GM23338 (cell line): ENCODE measurements around the gene GFPT2. TPM values are rescaled to one million over a fixed set of nuclear protein-coding genes. Genes with fewer than 3 reads are reported as not detected.

Source experiments
- ATAC-seq: fragments of 200-7000 bp; cut with Tn5 transposase; 3 replicates; pipeline ENCODE4 v1.9.1; 2020
- DNase-seq: peaks from one replicate; pipeline ENCODE4 v3.0.0-alpha.2; 2015; ENCODE audit warnings: low spot score
- H2AFZ ChIP-seq: fragments of 200-600 bp; sonication (generic); 2 replicates; pipeline ENCODE4 v1.8.0; 2016; ENCODE audit warnings: antibody characterized with exemption, mild to moderate bottlenecking, moderate library complexity
- H3F3A ChIP-seq: fragments of 200-600 bp; sonication (generic); replicated peaks from 2 replicates; pipeline ENCODE4 v1.8.0; 2017; ENCODE audit warnings: antibody characterized with exemption, mixed run types, low read depth
- H3K27ac ChIP-seq: fragments of 200-600 bp; sonication (generic); 2 replicates; pipeline ENCODE4 v1.6.1; 2016; ENCODE audit warnings: low read depth
- H3K27me3 ChIP-seq: fragments of 200-600 bp; sonication (generic); 2 replicates; pipeline ENCODE4 v1.8.0; 2016; ENCODE audit warnings: mild to moderate bottlenecking, mixed run types, moderate library complexity; ENCODE audit not compliant: insufficient read depth
- H3K36me3 ChIP-seq: fragments of 200-600 bp; sonication (generic); 2 replicates; pipeline ENCODE4 v1.8.0; 2016; ENCODE audit warnings: mild to moderate bottlenecking; ENCODE audit not compliant: insufficient read depth
- H3K4me1 ChIP-seq: fragments of 200-600 bp; sonication (generic); 2 replicates; pipeline ENCODE4 v1.8.0; 2016; ENCODE audit warnings: mild to moderate bottlenecking, moderate library complexity; ENCODE audit not compliant: insufficient read depth
- H3K4me2 ChIP-seq: fragments of 200-600 bp; sonication (generic); 2 replicates; pipeline ENCODE4 v1.7.1; 2017; ENCODE audit warnings: mixed run types
- H3K4me3 ChIP-seq: fragments of 200-600 bp; sonication (generic); 2 replicates; pipeline ENCODE4 v1.6.1; 2016; ENCODE audit warnings: mixed run types
- H3K79me2 ChIP-seq: fragments of 200-600 bp; sonication (generic); replicated peaks from 2 replicates; pipeline ENCODE4 v1.8.0; 2017; ENCODE audit warnings: mild to moderate bottlenecking; ENCODE audit not compliant: insufficient read depth
- H3K9me2 ChIP-seq: fragments of 200-600 bp; sonication (generic); 2 replicates; pipeline ENCODE4 v1.8.0; 2017; ENCODE audit not compliant: insufficient read depth
- H4K20me1 ChIP-seq: fragments of 200-600 bp; sonication (generic); replicated peaks from 2 replicates; pipeline ENCODE4 v1.8.0; 2017; ENCODE audit warnings: mild to moderate bottlenecking; ENCODE audit not compliant: insufficient read depth
- H3K27ac Mint-ChIP-seq: 2 replicates; pipeline ENCODE4 v1.8.0; 2020; ENCODE audit warnings: inconsistent platforms, mild to moderate bottlenecking, moderate library complexity, mixed read lengths
- H3K27me3 Mint-ChIP-seq: 3 replicates; pipeline ENCODE4 v1.8.0; 2022; ENCODE audit warnings: low read depth, mild to moderate bottlenecking, moderate library complexity, mixed read lengths, inconsistent platforms; ENCODE audit not compliant: insufficient read depth, poor library complexity
- H3K36me3 Mint-ChIP-seq: 3 replicates; pipeline ENCODE4 v1.8.0; 2021; ENCODE audit warnings: low read depth, mild to moderate bottlenecking, inconsistent platforms, moderate library complexity, mixed read lengths
- H3K4me1 Mint-ChIP-seq: 3 replicates; pipeline ENCODE4 v1.8.0; 2020; ENCODE audit warnings: mild to moderate bottlenecking, inconsistent platforms, mixed read lengths
- H3K4me3 Mint-ChIP-seq: 3 replicates; pipeline ENCODE4 v1.8.0; 2021; ENCODE audit warnings: moderate library complexity, mild to moderate bottlenecking, inconsistent platforms, mixed read lengths
- H3K9me3 Mint-ChIP-seq: 3 replicates; pipeline ENCODE4 v1.8.0; 2020; ENCODE audit warnings: moderate library complexity, mild to moderate bottlenecking, inconsistent platforms, mixed read lengths
- CREB1 ChIP-seq: fragments of 250-450 bp; sonication (Bioruptor Pico); IDR thresholded peaks from 2 replicates; pipeline ENCODE4 v1.5.0; 2020; ENCODE audit warnings: low read depth, mild to moderate bottlenecking, moderate library complexity
- EZH2 ChIP-seq: fragments of 200-600 bp; sonication (generic); IDR thresholded peaks from one replicate; pipeline ENCODE4 v1.8.0; 2017; ENCODE audit warnings: antibody characterized with exemption, mild to moderate bottlenecking, low read depth; ENCODE audit not compliant: unreplicated experiment
- EZH2phosphoT487 ChIP-seq: fragments of 200-600 bp; sonication (generic); IDR thresholded peaks from one replicate; pipeline ENCODE4 v1.8.1; 2018; ENCODE audit warnings: antibody characterized with exemption; ENCODE audit not compliant: unreplicated experiment
- JUNB ChIP-seq: IDR thresholded peaks from one replicate; pipeline ENCODE4 v1.6.1; 2016; ENCODE audit warnings: antibody characterized with exemption; ENCODE audit not compliant: unreplicated experiment
- NANOG ChIP-seq: IDR thresholded peaks from 2 replicates; pipeline ENCODE4 v1.6.1; 2016; ENCODE audit warnings: antibody characterized with exemption, borderline replicate concordance
- POLR2AphosphoS5 ChIP-seq: IDR thresholded peaks from 2 replicates; pipeline ENCODE4 v1.6.1; 2016; ENCODE audit warnings: antibody characterized with exemption, low read depth
- STAT1 ChIP-seq: IDR thresholded peaks from one replicate; pipeline ENCODE4 v1.6.1; 2016; ENCODE audit warnings: antibody characterized with exemption; ENCODE audit not compliant: unreplicated experiment
- ZNF114 ChIP-seq: fragments of 250-450 bp; sonication (Bioruptor Pico); IDR thresholded peaks from 2 replicates; pipeline ENCODE4 v1.5.0; 2020; ENCODE audit warnings: mild to moderate bottlenecking, moderate library complexity
- ZNF331 ChIP-seq: fragments of 250-450 bp; sonication (Bioruptor Pico); IDR thresholded peaks from 2 replicates; pipeline ENCODE4 v1.5.0; 2020; ENCODE audit warnings: low read depth, mild to moderate bottlenecking, moderate library complexity
- polyA plus RNA-seq: library from polyadenylated mRNA; unstranded; fragments of >200 nt; fragmentation: Nextera tagmentation; extraction: Ambion mirVana; gene quantifications from 2 replicates; pipeline ENCODE4 v1.2.1, GENCODE V29; 2016
- total RNA-seq: library from RNA; depleted of rRNA; stranded (reverse); fragments of >200 nt; shearing (Covaris generic); gene quantifications from 2 replicates; pipeline ENCODE4 v1.2.3, GENCODE V29; 2014
- TF ChIP-seq, protein P1 (sequence below): IDR thresholded peaks from one replicate; pipeline ENCODE4 v1.6.1; 2018; ENCODE audit warnings: antibody characterized with exemption; ENCODE audit not compliant: unreplicated experiment
- TF ChIP-seq, protein P2 (sequence below): fragments of 250-450 bp; sonication (Bioruptor Pico); IDR thresholded peaks from 2 replicates; pipeline ENCODE4 v1.5.0; 2020; ENCODE audit warnings: mild to moderate bottlenecking, moderate library complexity
- TF ChIP-seq, protein P3 (sequence below): IDR thresholded peaks from 2 replicates; pipeline ENCODE4 v1.6.1; 2016; ENCODE audit warnings: antibody characterized with exemption

GFPT2 gene
- total and polyA plus RNA-seq, 2 experiments from 2014 or later: 82.6 to 120 TPM

DNA sequence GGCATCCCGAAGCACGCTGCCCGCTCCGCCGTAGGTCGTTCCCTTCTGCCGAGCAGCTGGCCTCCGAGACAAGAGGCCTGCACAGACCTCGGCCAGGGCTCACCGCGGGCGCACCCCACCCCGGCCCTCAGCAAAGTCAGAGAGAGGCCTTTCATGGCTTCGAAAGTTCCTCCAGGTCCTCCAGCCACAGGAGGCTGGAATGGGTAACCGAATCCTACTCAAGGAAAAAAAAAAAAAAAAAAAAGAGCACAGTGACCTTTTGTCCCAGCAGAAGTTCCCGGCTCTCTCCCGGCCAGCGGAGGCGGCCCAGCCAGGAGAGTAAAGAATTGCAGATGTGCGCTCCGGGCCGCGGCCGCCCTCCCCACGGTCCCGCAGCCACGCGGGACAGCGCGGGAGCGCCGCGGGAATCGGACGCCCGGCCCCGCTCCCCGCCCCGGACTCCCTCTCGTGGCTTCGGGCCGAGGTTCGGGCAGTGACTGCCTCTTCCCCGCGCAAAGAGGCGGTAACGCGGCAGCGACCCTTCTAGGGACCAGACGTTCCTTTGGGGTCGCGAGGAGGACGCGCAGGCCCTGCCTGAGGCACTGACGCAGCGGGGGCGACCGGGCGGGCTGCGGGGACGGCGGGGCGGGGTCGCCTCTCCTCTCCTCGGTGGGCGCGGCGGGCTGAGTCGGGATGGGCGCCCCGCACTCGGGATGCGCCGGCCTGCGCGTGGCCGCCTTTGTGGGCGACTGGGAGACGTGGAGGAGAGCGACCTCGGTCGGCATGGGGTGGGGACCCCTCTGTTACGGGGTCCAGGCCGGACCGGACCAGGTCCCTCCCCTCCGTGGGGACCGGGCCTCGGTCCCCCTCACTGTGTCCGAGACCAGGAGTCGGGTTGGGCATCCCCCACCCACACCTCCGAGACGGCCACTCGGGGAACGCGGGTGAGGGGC, 754 bp downstream of the GFPT2 start:
- Mint-ChIP-seq H3K9me3 (no peaks in the 10 kb centered on the region), H3K27me3 (peaks cover 23% of the 10 kb centered on the region), H3K27ac (no peak overlapping the region), H3K4me1 (peaks cover 44% of the 10 kb centered on the region), H3K36me3 (peaks cover 38% of the 10 kb centered on the region), H3K4me3 (peak overlapping the region; percentile 90)
- Histone ChIP-seq H3K4me2 (peak overlapping the region; percentile 94), H2AFZ (no peak overlapping the region), H3K4me1 (peaks cover 54% of the 10 kb centered on the region), H3K27me3 (peaks cover 26% of the 10 kb centered on the region), H3K9me2 (no peaks in the 10 kb centered on the region), H4K20me1 (peaks cover 38% of the 10 kb centered on the region), H3K4me3 (peak overlapping the region; percentile 89), H3F3A (no peaks in the 10 kb centered on the region), H3K27ac (0 out of 2 replicates have a peak overlapping the region, but pooled peaks have one; percentile 80), H3K36me3 (no peaks in the 10 kb centered on the region), H3K79me2 (peaks cover 57% of the 10 kb centered on the region)
- TF ChIP-seq EZH2 (no peak), POLR2AphosphoS5 (no peak), ZNF331 (CRISPR knock-in tag) (no peak), EZH2phosphoT487 (no peak), STAT1 (no peak), JUNB (no peak), CREB1 (CRISPR knock-in tag) (no peak), ZNF114 (no peak), NANOG (no peak)
- TF ChIP-seq, protein P1, sequence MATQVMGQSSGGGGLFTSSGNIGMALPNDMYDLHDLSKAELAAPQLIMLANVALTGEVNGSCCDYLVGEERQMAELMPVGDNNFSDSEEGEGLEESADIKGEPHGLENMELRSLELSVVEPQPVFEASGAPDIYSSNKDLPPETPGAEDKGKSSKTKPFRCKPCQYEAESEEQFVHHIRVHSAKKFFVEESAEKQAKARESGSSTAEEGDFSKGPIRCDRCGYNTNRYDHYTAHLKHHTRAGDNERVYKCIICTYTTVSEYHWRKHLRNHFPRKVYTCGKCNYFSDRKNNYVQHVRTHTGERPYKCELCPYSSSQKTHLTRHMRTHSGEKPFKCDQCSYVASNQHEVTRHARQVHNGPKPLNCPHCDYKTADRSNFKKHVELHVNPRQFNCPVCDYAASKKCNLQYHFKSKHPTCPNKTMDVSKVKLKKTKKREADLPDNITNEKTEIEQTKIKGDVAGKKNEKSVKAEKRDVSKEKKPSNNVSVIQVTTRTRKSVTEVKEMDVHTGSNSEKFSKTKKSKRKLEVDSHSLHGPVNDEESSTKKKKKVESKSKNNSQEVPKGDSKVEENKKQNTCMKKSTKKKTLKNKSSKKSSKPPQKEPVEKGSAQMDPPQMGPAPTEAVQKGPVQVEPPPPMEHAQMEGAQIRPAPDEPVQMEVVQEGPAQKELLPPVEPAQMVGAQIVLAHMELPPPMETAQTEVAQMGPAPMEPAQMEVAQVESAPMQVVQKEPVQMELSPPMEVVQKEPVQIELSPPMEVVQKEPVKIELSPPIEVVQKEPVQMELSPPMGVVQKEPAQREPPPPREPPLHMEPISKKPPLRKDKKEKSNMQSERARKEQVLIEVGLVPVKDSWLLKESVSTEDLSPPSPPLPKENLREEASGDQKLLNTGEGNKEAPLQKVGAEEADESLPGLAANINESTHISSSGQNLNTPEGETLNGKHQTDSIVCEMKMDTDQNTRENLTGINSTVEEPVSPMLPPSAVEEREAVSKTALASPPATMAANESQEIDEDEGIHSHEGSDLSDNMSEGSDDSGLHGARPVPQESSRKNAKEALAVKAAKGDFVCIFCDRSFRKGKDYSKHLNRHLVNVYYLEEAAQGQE: no peak
- TF ChIP-seq, protein P2, sequence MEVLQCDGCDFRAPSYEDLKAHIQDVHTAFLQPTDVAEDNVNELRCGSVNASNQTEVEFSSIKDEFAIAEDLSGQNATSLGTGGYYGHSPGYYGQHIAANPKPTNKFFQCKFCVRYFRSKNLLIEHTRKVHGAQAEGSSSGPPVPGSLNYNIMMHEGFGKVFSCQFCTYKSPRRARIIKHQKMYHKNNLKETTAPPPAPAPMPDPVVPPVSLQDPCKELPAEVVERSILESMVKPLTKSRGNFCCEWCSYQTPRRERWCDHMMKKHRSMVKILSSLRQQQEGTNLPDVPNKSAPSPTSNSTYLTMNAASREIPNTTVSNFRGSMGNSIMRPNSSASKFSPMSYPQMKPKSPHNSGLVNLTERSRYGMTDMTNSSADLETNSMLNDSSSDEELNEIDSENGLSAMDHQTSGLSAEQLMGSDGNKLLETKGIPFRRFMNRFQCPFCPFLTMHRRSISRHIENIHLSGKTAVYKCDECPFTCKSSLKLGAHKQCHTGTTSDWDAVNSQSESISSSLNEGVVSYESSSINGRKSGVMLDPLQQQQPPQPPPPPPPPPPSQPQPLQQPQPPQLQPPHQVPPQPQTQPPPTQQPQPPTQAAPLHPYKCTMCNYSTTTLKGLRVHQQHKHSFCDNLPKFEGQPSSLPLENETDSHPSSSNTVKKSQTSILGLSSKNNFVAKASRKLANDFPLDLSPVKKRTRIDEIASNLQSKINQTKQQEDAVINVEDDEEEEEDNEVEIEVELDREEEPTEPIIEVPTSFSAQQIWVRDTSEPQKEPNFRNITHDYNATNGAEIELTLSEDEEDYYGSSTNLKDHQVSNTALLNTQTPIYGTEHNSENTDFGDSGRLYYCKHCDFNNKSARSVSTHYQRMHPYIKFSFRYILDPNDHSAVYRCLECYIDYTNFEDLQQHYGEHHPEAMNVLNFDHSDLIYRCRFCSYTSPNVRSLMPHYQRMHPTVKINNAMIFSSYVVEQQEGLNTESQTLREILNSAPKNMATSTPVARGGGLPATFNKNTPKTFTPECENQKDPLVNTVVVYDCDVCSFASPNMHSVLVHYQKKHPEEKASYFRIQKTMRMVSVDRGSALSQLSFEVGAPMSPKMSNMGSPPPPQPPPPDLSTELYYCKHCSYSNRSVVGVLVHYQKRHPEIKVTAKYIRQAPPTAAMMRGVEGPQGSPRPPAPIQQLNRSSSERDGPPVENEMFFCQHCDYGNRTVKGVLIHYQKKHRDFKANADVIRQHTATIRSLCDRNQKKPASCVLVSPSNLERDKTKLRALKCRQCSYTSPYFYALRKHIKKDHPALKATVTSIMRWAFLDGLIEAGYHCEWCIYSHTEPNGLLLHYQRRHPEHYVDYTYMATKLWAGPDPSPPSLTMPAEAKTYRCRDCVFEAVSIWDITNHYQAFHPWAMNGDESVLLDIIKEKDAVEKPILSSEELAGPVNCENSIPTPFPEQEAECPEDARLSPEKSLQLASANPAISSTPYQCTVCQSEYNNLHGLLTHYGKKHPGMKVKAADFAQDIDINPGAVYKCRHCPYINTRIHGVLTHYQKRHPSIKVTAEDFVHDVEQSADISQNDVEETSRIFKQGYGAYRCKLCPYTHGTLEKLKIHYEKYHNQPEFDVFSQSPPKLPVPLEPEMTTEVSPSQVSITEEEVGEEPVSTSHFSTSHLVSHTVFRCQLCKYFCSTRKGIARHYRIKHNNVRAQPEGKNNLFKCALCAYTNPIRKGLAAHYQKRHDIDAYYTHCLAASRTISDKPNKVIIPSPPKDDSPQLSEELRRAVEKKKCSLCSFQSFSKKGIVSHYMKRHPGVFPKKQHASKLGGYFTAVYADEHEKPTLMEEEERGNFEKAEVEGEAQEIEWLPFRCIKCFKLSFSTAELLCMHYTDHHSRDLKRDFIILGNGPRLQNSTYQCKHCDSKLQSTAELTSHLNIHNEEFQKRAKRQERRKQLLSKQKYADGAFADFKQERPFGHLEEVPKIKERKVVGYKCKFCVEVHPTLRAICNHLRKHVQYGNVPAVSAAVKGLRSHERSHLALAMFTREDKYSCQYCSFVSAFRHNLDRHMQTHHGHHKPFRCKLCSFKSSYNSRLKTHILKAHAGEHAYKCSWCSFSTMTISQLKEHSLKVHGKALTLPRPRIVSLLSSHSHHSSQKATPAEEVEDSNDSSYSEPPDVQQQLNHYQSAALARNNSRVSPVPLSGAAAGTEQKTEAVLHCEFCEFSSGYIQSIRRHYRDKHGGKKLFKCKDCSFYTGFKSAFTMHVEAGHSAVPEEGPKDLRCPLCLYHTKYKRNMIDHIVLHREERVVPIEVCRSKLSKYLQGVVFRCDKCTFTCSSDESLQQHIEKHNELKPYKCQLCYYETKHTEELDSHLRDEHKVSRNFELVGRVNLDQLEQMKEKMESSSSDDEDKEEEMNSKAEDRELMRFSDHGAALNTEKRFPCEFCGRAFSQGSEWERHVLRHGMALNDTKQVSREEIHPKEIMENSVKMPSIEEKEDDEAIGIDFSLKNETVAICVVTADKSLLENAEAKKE (CRISPR knock-in tag): no peak
- TF ChIP-seq, protein P3, sequence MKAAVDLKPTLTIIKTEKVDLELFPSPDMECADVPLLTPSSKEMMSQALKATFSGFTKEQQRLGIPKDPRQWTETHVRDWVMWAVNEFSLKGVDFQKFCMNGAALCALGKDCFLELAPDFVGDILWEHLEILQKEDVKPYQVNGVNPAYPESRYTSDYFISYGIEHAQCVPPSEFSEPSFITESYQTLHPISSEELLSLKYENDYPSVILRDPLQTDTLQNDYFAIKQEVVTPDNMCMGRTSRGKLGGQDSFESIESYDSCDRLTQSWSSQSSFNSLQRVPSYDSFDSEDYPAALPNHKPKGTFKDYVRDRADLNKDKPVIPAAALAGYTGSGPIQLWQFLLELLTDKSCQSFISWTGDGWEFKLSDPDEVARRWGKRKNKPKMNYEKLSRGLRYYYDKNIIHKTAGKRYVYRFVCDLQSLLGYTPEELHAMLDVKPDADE: no peak
- ATAC-seq (peak; percentile 6), DNase-seq (peak; percentile 43)
